SH-SY5Y (cell line): ENCODE measurements around the gene CIPC.

ENCODE experiments used
- GATA2 ChIP-seq: IDR thresholded peaks from 2 replicates; pipeline ENCODE4 v1.6.1; 2011; ENCODE audit warnings: mild to moderate bottlenecking, low read depth, low read length
- GATA3 ChIP-seq: IDR thresholded peaks from 2 replicates; pipeline ENCODE4 v1.6.1; 2011; ENCODE audit warnings: low read depth, mild to moderate bottlenecking, low read length, moderate library complexity

GRCh38 chr14:77088645-77089044 is 9.4 kb upstream of the CIPC start:
- no peak for TF ChIP-seq GATA2
- TF ChIP-seq GATA3: no peak
